Measurements from ENCODE around the gene SUSD5.

- TF ChIP-seq TAF1 (IDR thresholded peaks at IDR 0.05; ENCODE audit: borderline replicate concordance, insufficient read depth, low read length) (no peak), POLR2AphosphoS5 (IDR thresholded peaks at IDR 0.05; ENCODE audit: low read depth, low read length) (no peak), SIN3A (IDR thresholded peaks at IDR 0.05; ENCODE audit: borderline replicate concordance, insufficient read depth, low read length) (no peak)
Observed at GRCh38 chr3:33240261-33240660, 21.7 kb upstream of the SUSD5 start.
